AG04449 (cell line): ENCODE results near the gene UBL7.
"Not testable (repeated sequence)": the region's sequence is repeated elsewhere in the genome, so short reads cannot be mapped to it uniquely, and the experiment has no call there.

Experiments
- CTCF ChIA-PET: fragments of 350-600 bp; formaldehyde crosslinking; extraction: SDS; loops from one replicate; lab custom pipeline; 2021; ENCODE audit warnings: antibody characterized with exemption; lab: Yijun Ruan, JAX
- POLR2A ChIA-PET: fragments of 400-600, 350-600 bp; formaldehyde crosslinking; extraction: SDS; loops from one replicate; lab custom pipeline; 2020; ENCODE audit warnings: antibody characterized with exemption, inconsistent platforms; lab: Yijun Ruan, JAX
- DNase-seq: peaks from one replicate; pipeline ENCODE4 v3.0.0-alpha.2; 2010; ENCODE audit warnings: low read depth, low spot score
- H3K4me3 ChIP-seq: 2 replicates; pipeline ENCODE4 v1.5.1; 2011; ENCODE audit warnings: low read depth, mild to moderate bottlenecking, control low read depth, low read length
- TF ChIP-seq, protein P1 (sequence below): IDR thresholded peaks from one replicate; pipeline ENCODE4 v1.5.1; 2011; ENCODE audit warnings: mild to moderate bottlenecking, moderate library complexity, low read length, control low read depth, inconsistent platforms; ENCODE audit not compliant: insufficient read depth; ENCODE audit errors: missing control alignments

UBL7 gene

DNA sequence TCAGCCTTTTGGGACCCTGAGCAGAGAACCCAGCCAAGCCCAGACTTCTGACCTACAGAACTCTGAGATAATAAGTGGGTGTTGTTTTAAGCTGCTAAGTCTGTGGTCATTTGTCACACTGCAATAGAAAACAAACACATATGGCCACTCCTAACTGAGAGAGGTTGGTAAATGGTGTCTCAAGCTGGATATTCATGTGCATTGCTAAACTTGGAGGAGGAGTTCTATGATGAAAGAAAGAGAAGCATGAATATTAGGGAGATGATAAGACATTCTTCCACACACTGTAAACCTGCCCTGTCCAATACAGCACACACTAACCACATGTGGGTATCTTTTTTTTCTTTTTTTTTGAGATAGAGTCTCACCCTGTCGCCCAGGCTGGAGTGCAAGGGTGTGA, 27.8 kb upstream of the UBL7 start:
- H3K4me3 ChIP-seq, result no peak overlapping the region
- DNase-seq, result no peak
- TF ChIP-seq, protein P1, sequence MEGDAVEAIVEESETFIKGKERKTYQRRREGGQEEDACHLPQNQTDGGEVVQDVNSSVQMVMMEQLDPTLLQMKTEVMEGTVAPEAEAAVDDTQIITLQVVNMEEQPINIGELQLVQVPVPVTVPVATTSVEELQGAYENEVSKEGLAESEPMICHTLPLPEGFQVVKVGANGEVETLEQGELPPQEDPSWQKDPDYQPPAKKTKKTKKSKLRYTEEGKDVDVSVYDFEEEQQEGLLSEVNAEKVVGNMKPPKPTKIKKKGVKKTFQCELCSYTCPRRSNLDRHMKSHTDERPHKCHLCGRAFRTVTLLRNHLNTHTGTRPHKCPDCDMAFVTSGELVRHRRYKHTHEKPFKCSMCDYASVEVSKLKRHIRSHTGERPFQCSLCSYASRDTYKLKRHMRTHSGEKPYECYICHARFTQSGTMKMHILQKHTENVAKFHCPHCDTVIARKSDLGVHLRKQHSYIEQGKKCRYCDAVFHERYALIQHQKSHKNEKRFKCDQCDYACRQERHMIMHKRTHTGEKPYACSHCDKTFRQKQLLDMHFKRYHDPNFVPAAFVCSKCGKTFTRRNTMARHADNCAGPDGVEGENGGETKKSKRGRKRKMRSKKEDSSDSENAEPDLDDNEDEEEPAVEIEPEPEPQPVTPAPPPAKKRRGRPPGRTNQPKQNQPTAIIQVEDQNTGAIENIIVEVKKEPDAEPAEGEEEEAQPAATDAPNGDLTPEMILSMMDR, result no peak
- ChIA-PET CTCF (interaction anchor here (1.0 to 10.2 kb wide), 12 partner anchors 9 to 128 kb away, joined by 3 to 161 read pairs (median 4); no protein-coding TSS in a partner anchor), POLR2A (no interaction called here)

DNA sequence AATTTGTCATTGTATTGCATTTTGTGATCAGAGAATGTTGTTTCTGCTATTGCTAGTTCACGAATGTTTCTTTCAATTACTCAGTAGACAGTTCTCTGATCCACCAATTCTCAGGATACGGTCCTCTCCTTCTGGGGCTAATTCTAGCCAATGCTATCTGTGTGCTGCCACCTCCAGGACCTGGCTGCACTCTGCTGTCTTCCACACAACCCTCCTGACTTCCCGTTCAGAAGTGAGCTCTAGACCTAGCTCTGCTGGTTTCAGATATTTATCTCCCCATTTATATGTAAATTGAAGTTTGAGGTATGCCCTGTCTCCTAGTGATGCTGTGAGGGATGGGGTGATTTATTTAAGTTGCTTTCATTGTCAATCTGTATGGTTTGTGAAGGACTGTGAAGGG, 21.7 kb upstream of the UBL7 start:
- POLR2A ChIA-PET, result no interaction called here
- DNase-seq, result no peak
- no peak overlapping the region for H3K4me3 ChIP-seq
- TF ChIP-seq, protein P1, result peak; percentile 10
- CTCF ChIA-PET, result interaction anchor here (0.7 to 10.2 kb wide), 7 partner anchors 11 to 147 kb away, joined by 3 to 161 read pairs (median 3); partner anchors contain the start of gene ARID3B

DNA sequence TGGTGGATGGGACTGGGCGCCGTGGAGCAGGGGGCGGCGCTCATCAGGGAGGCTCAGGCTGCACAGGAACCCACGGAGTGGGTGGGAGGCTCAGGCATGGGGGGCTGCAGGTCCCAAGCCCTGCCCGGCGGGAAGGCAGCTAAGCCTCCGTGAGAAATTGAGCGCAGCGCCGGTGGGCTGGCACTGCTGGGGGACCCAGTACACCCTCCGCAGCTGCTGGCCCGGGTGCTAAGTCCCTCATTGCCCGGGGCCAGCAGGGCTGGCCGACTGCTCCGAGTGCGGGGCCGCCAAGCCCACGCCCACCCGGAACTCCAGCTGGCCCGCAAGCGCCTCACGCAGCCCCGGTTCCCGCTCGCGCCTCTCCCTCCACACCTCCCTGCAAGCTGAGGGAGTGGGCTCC, 19.4 kb upstream of the UBL7 start:
- ChIA-PET CTCF (interaction anchor here (0.7 kb wide), 1 partner anchor 12 kb away, joined by 3 read pairs; no protein-coding TSS in a partner anchor), POLR2A (interaction anchor here (0.6 kb wide), 1 partner anchor 32 kb away, joined by 3 read pairs; no protein-coding TSS in a partner anchor)
- not testable (repeated sequence) for DNase-seq, H3K4me3 ChIP-seq

DNA sequence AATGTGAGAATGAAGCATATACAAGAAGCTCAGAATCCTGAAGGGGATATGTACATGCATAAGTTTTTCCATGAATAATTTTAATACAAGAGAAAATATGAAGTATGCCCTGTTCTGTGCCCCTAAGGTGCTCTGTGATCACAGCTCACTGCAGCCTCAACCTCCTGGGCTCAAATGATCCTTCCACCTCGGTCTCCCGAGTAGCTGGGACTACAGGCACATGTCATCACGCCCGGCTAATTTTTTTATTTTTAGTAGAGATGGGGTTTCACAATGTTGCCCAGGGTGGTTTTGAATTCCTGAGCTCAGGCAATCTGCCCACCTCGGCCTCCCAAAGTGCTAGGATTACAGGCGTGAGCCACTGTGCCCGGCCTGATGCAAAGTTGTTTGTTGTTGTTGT, 10.7 kb upstream of the UBL7 start:
- ChIA-PET POLR2A (interaction anchor here (1.4 kb wide), 1 partner anchor 10 kb away, joined by 6 read pairs; the partner anchor contains the start of gene UBL7), CTCF (interaction anchor here (0.8 to 2.5 kb wide), 4 partner anchors 11 to 89 kb away, joined by 3 to 11 read pairs (median 4); partner anchors contain the start of gene UBL7)
- not testable (repeated sequence) for DNase-seq, H3K4me3 ChIP-seq

DNA sequence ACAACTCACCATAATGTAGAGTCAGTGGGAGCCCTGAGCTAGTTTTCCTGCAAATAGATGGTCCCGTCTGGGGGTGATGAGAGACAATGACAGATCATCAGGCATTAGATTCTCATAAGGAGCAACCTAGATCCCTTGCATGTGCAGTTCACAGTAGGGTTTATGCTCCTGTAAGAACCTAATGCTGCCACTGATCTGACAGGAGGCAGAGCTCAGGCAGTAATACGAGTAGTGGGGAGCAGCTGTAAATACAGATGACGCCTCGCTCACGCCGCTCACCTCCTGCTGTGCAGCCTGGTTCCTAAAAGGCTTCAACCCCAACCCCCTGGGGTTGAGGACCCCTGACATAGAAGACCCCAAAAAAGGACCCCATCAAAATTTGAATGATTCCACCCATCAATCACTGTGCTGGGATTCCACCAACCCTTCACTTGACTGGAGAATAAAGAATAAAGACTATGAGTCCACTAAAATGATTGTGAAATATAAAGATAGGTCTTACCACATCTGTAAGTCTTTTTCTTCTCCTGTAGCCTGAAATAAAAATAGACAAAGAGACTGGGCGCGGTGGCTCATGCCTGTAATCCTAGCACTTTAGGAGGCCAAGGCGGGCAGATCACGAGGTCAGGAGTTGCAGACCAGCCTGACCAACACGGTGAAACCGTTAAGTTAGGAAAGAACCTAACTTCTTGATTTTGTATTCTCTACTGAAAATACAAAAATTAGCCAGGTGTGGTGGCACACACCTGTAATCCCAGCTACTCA, 9.9 kb upstream of the UBL7 start:
- POLR2A ChIA-PET, result interaction anchor here (1.4 kb wide), 1 partner anchor 10 kb away, joined by 6 read pairs; the partner anchor contains the start of gene UBL7
- no peak overlapping the region for H3K4me3 ChIP-seq
- TF ChIP-seq, protein P1, result no peak
- no peak for DNase-seq
- CTCF ChIA-PET, result interaction anchor here (1.1 to 2.5 kb wide), 2 partner anchors 18 to 32 kb away, joined by 3 to 11 read pairs; no protein-coding TSS in a partner anchor

DNA sequence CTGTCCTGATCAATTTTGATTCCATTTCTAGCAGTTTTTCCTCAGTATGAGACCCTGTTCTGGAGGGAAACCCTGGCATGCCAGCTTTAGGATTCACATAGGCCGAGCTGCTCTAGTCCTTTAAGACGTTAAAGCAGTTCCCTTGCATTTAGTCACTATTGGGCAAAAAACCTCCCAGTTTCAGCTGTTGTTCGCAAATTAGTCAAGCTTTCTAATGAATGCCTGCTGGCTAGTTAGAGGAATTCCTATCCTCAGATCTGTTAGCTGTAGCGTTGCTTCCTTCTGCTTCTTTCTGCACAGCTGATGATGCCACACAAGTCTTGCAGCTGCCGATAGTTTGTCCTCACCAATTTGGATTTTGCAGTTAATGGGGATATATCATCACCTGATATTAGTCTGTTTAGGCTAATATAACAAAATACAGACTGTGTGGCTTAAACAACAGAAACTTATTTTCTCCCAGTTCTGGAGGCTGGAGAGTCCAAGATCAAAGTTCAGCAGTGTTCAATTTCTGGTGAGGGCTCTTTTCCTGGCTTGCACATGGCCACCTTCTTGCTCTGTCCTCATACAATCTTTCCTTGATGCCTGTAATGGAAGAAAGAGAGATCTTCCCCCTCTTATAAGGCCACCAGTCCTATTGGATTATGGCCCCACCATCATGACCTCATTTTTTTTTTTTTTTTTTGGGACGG, 7.5 kb upstream of the UBL7 start:
- no peak for DNase-seq
- ChIA-PET POLR2A (no interaction called here), CTCF (no interaction called here)
- TF ChIP-seq, protein P1, result no peak
- no peak overlapping the region for H3K4me3 ChIP-seq

DNA sequence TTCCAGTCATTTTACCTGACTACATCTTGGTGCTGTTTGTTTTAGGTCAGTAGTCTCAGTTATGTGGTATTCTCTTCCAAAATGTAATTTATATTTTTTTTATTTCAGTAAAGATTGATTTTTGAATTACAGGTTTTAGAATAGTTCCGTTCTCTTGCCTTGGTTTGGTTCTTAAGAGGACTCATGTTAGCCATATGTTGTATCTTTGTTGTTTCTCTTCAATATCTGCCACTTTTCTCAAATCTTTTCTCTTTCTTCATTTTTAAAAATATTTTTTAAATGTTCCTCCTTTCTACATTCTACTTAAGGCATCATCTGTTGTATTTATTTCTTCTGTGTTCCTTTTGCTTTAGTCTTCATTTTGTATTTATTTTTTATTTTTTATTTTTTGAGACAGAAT, 5.6 kb upstream of the UBL7 start:
- DNase-seq, result no peak
- ChIA-PET POLR2A (no interaction called here), CTCF (no interaction called here)
- H3K4me3 ChIP-seq, result no peak overlapping the region
- TF ChIP-seq, protein P1, result no peak
